Fibroblast of the aortic adventitia (primary cell): ENCODE measurements around the gene CTNNA2. TPM values are rescaled to one million over a fixed set of nuclear protein-coding genes. Genes with fewer than 3 reads are reported as not detected.

ENCODE experiments used
- DNase-seq: peaks from one replicate; pipeline ENCODE4 v3.0.0-alpha.2; 2010; ENCODE audit warnings: low read depth
- H3K4me3 ChIP-seq: 2 replicates; pipeline ENCODE4 v1.5.1; 2011; ENCODE audit warnings: low read depth, mild to moderate bottlenecking, control low read depth, low read length, moderate library complexity
- CTCF ChIP-seq: IDR thresholded peaks from 2 replicates; pipeline ENCODE4 v1.5.1; 2011; ENCODE audit warnings: mild to moderate bottlenecking, low read length, control low read depth, inconsistent platforms; ENCODE audit not compliant: insufficient read depth
- total RNA-seq: library from RNA; depleted of rRNA; stranded (reverse); fragments of >200 nt; gene quantifications from 2 replicates; pipeline ENCODE4 v1.2.3, GENCODE V29; 2012; ENCODE audit warnings: low replicate concordance

The CTNNA2 gene
- total RNA-seq, 1 donor: 0.36 TPM

- no peak overlapping the region for H3K4me3 ChIP-seq
- no peak for TF ChIP-seq CTCF
- no peak for DNase-seq
Measured at GRCh38 chr2:80151651-80152050, 638.8 kb downstream of the CTNNA2 start.

DNA sequence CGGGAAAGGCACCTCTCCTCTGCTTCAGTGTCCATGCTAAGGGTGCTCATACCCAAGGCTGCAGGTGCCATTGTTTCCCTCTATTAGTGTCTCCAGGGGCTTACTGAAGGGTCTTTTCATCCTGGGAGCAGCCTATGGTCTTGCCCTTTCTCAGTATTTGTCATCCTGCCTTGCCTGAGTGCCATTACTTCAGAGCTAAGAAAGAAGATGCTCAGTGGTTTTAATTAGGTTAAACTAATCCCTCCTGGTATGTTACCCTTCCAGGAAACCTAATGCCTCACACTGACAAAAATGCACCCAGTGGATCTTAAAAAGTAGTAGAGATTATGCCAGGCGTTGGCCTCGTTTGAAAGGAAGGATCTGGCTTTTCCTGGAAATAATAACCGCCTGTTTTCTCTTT lies 640.3 kb downstream of the CTNNA2 start:
- TF ChIP-seq CTCF: no peak
- DNase-seq: no peak

GRCh38 chr2:80153768-80154167 lies 640.9 kb downstream of the CTNNA2 start:
- no peak for TF ChIP-seq CTCF
- no peak overlapping the region for H3K4me3 ChIP-seq
- no peak for DNase-seq

More for the DNA sequence above, 640.3 kb downstream of the CTNNA2 start:
- H3K4me3 ChIP-seq: no peak overlapping the region

- no peak for DNase-seq
- H3K4me3 ChIP-seq: no peak overlapping the region
- TF ChIP-seq CTCF: no peak
Measured at GRCh38 chr2:80154231-80154915, 641.5 kb downstream of the CTNNA2 start.

- H3K4me3 ChIP-seq: no peak overlapping the region
- DNase-seq: no peak
- TF ChIP-seq CTCF: no peak
Measured at GRCh38 chr2:80164375-80164774, 651.5 kb downstream of the CTNNA2 start.

- DNase-seq: no peak
- TF ChIP-seq CTCF: no peak
- no peak overlapping the region for H3K4me3 ChIP-seq
Measured at GRCh38 chr2:80166483-80167171, 653.8 kb downstream of the CTNNA2 start.
